ENCODE data around the gene LMCD1.

LMCD1 gene

GRCh38 chr3:8603115-8603710 is 101.6 kb downstream of the LMCD1 start:
- no peak overlapping the region for H3K4me3 ChIP-seq (ENCODE audit: low read depth, low read length)
- DNase-seq (ENCODE audit: low read depth) = no peak

DNA sequence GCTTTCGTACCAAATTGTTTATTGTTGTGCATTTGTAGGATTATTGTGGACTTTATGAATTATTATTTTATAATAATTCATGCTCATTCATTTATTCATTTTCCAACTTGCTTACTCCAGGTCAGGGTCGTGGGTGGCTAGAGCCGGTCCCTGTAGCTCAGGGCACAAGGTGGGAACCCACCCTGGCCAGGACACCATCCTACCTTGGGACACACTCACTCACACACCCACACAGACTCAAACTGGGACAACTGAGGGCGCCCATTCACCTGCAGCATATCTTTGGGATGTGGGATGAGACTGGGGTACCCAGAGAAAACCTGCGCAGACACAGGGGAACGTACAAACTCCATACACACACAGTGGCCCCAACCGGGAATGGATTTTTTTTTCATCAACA is 102.4 kb downstream of the LMCD1 start:
- no peak for DNase-seq (ENCODE audit: low read depth)
- no peak overlapping the region for H3K4me3 ChIP-seq (ENCODE audit: low read depth, low read length)

DNA sequence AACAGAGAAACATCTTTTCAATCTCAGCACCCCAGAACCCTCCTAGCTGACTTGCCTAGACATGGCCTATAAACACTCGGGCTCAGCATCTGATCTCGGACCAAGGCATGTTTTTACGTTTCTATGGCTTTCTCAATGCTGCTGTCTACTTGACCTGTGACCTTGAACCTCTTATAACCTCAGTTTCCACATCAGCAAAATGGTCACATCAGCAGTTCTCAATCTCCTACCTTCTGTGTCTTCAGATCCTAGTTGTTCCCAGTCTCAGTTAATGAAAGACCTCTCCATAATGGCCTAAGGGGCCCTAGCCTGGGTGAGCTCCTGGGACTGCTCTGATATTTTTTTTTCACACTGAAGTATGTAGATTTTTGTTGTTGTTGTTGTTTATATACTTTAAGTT is 103.4 kb downstream of the LMCD1 start:
- no peak for DNase-seq (ENCODE audit: low read depth)

DNA sequence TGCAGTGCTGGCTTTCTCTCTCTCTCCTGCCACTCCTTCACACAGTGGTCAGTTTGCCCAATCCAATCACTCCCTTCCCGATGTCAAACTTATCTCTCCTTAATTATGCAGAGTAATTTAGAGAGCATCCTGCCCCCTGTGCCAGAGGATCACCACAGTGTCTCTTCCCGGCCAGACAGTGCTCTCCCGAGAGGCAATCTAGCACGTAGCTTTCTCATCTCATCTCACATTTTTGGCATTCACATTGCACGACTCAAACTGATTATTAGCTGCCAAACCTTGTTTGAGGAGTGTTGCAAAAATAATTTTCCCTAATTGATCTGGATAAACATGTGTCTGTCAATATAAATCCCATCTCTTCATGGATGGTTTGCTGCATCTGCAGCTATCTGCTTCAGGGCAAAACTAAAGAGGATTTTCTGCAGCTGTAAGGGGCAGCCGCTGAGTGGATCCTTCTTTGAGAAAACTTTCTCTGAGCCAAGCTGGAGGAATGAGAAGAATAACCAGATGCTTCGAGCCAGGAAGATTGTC is 105.1 kb downstream of the LMCD1 start:
- no peak overlapping the region for H3K4me3 ChIP-seq (ENCODE audit: low read depth, low read length)
- DNase-seq (ENCODE audit: low read depth) = no peak

More for the DNA sequence above, 103.4 kb downstream of the LMCD1 start:
- no peak overlapping the region for H3K4me3 ChIP-seq (ENCODE audit: low read depth, low read length)

- H3K4me3 ChIP-seq (ENCODE audit: low read depth, low read length) = no peak overlapping the region
- DNase-seq (ENCODE audit: low read depth) = no peak
Measured at GRCh38 chr3:8607234-8608040, 105.8 kb downstream of the LMCD1 start.

- no peak for DNase-seq (ENCODE audit: low read depth)
- no peak overlapping the region for H3K4me3 ChIP-seq (ENCODE audit: low read depth, low read length)
Measured at GRCh38 chr3:8608041-8608790, 106.6 kb downstream of the LMCD1 start.

GRCh38 chr3:8608791-8609467 is 107.3 kb downstream of the LMCD1 start:
- no peak for DNase-seq (ENCODE audit: low read depth)
- H3K4me3 ChIP-seq (ENCODE audit: low read depth, low read length) = no peak overlapping the region

- no peak overlapping the region for H3K4me3 ChIP-seq (ENCODE audit: low read depth, low read length)
Measured at GRCh38 chr3:8610951-8611350, 109.3 kb downstream of the LMCD1 start.

DNA sequence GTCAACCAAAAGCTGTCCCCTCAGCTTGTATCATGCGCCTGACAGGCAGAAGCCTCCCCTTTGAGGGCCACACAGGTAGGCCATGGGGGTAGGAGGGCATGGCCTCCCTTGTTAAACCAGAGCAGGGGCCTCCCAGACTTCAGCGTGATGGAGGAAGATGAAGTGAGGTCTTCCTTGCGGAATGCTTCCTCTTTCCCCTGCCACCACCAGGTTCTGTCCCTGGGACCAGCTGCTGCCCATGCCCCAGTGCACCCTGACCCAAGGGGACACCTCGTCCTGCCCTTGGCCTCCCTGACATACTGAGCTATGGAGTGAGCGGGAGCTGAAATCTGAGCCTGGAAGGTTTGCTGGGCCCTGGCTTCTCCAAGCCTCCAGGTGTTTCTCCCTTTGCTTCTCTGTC is 116.3 kb downstream of the LMCD1 start:
- DNase-seq (ENCODE audit: low read depth) = no peak
- H3K4me3 ChIP-seq (ENCODE audit: low read depth, low read length) = no peak overlapping the region

More at GRCh38 chr3:8610951-8611350, 109.3 kb downstream of the LMCD1 start:
- DNase-seq (ENCODE audit: low read depth) = no peak

GRCh38 chr3:8618950-8619349 is 117.3 kb downstream of the LMCD1 start:
- no peak for DNase-seq (ENCODE audit: low read depth)
- no peak overlapping the region for H3K4me3 ChIP-seq (ENCODE audit: low read depth, low read length)

GRCh38 chr3:8619548-8619947 is 117.9 kb downstream of the LMCD1 start:
- no peak overlapping the region for H3K4me3 ChIP-seq (ENCODE audit: low read depth, low read length)
- no peak for DNase-seq (ENCODE audit: low read depth)

DNA sequence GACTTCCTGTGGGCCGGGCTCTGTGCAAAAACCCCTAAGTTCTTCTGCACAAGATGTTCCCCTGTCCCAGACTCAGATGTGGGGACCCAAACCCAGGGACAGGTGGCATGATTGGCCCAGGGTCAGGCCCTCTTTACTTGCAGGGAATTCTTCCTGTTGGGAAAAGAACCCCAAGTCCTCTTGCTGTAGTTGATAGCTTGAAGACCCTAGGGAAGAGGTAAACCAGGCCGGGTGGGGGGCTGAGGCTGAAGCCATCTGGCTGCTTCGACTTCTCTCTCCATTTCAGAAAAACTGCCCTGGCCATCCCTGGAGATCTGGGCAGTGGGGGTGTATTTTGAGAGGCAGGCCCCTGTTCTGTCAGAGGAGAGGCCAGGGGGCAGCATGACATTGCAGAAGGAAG is 119.5 kb downstream of the LMCD1 start:
- DNase-seq (ENCODE audit: low read depth) = no peak
- H3K4me3 ChIP-seq (ENCODE audit: low read depth, low read length) = no peak overlapping the region

DNA sequence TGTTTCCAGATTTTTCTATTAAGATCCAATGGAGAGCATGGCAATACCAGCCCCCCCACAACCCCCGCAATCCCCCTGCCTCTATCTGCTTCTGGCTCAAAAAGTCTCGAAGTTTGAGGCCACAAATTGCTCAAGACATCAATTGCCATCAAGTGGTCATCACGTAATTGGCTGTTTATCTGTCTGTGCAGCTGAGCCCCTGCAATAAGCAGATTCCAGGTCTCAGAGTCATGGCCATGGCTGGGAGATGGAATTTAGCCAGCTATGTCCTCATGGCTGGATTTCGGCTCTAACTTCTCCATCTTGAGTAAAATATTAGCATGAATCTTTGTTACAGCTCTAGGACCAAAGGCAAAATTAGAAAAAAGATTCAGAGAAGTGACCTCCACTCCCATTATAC is 120.2 kb downstream of the LMCD1 start:
- DNase-seq (ENCODE audit: low read depth) = peak; percentile 83
- no peak overlapping the region for H3K4me3 ChIP-seq (ENCODE audit: low read depth, low read length)

DNA sequence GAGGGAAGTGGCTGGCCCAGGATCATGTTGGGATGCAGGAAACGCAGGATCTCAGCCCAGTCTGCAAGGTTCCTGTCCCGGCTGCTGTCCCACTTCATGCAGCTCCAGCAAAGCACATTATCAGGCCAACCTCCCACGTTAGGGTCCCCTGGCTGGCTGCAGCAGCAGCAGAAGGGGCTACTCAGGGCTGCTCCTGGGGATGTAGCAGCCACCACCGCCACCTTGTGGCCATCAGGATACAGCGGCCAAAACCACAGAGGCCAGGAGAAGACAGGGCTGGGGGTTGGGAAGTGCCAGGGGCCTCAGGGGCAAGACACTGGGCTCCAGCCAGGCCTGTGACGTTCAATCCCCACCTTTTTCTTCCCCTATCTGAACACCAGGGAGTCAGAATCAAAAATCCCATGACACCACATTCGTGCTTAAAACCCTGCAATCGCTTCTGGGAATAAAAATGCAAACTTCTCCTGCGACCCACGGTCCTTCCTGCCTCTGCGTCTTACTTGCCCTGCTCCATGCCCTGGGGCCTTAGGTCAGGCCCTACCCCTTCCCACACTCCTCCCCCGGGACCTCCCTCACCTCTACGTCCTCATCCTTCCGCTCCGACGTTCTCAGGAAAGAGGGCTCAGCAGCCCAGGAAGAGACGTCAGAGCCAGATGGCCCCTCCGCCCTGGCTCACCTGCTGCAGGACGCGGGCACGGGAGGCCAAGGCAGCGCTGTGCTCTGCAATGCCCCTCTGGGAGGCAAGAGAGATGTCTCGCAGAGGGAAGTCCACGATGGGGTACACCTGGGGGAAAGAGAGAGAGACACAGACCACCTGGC is 121.5 kb downstream of the LMCD1 start:
- DNase-seq (ENCODE audit: low read depth) = peak; percentile 29
- H3K4me3 ChIP-seq (ENCODE audit: low read depth, low read length) = no peak overlapping the region

GRCh38 chr3:8623741-8624140 is 122.1 kb downstream of the LMCD1 start:
- DNase-seq (ENCODE audit: low read depth) = no peak
- no peak overlapping the region for H3K4me3 ChIP-seq (ENCODE audit: low read depth, low read length)
